ENCODE results near the gene CFAP299.

CFAP299 gene

GRCh38 chr4:80425124-80426100 lies 89.9 kb downstream of the CFAP299 start:
- H3K4me2 ChIP-seq (ENCODE audit: low read length), result no peak overlapping the region
- no peaks in the 10 kb centered on the region for H3K9me3 ChIP-seq (ENCODE audit: control insufficient read depth, insufficient read depth, low read length)
- no peaks in the 10 kb centered on the region for H3K27me3 ChIP-seq (ENCODE audit: control insufficient read depth, low read length)
- TF ChIP-seq CTCF (IDR thresholded peaks at IDR 0.05; ENCODE audit: low read depth, low read length, poor library complexity, severe bottlenecking), result no peak
- no peak for TF ChIP-seq EZH2phosphoT487 (IDR thresholded peaks at IDR 0.05; ENCODE audit: borderline replicate concordance, low read length)
- no peaks in the 10 kb centered on the region for H3F3A ChIP-seq (ENCODE audit: control insufficient read depth, insufficient read depth)
- no peak overlapping the region for H3K27ac ChIP-seq (ENCODE audit: low read depth, low read length)
- H4K20me1 ChIP-seq (ENCODE audit: control insufficient read depth, insufficient read depth, low read depth, low read length), result no peaks in the 10 kb centered on the region
- H3K36me3 ChIP-seq (ENCODE audit: control insufficient read depth, low read length), result no peaks in the 10 kb centered on the region
- no peak overlapping the region for H3K4me3 ChIP-seq (ENCODE audit: low read length)
- no peaks in the 10 kb centered on the region for H3K9me2 ChIP-seq (replicated peaks; ENCODE audit: control insufficient read depth, low read length)
- peaks cover 7% of the 10 kb centered on the region for H3K4me1 ChIP-seq (ENCODE audit: control insufficient read depth, low read length)
- H3K79me2 ChIP-seq (ENCODE audit: control insufficient read depth, low read length), result no peaks in the 10 kb centered on the region

GRCh38 chr4:80431203-80431965 lies 95.9 kb downstream of the CFAP299 start:
- no peak overlapping the region for H3K4me2 ChIP-seq (ENCODE audit: low read length)
- H3K9me3 ChIP-seq (ENCODE audit: control insufficient read depth, insufficient read depth, low read length), result no peaks in the 10 kb centered on the region
- H3K4me3 ChIP-seq (ENCODE audit: low read length), result no peak overlapping the region
- TF ChIP-seq CTCF (IDR thresholded peaks at IDR 0.05; ENCODE audit: low read depth, low read length, poor library complexity, severe bottlenecking), result no peak
- TF ChIP-seq EZH2phosphoT487 (IDR thresholded peaks at IDR 0.05; ENCODE audit: borderline replicate concordance, low read length), result no peak
- no peaks in the 10 kb centered on the region for H3K36me3 ChIP-seq (ENCODE audit: control insufficient read depth, low read length)
- no peaks in the 10 kb centered on the region for H3K9me2 ChIP-seq (replicated peaks; ENCODE audit: control insufficient read depth, low read length)
- H3K79me2 ChIP-seq (ENCODE audit: control insufficient read depth, low read length), result no peaks in the 10 kb centered on the region
- no peak overlapping the region for H3K27ac ChIP-seq (ENCODE audit: low read depth, low read length)
- no peaks in the 10 kb centered on the region for H4K20me1 ChIP-seq (ENCODE audit: control insufficient read depth, insufficient read depth, low read depth, low read length)
- no peaks in the 10 kb centered on the region for H3F3A ChIP-seq (ENCODE audit: control insufficient read depth, insufficient read depth)
- H3K4me1 ChIP-seq (ENCODE audit: control insufficient read depth, low read length), result peaks cover 5% of the 10 kb centered on the region
- no peaks in the 10 kb centered on the region for H3K27me3 ChIP-seq (ENCODE audit: control insufficient read depth, low read length)

DNA sequence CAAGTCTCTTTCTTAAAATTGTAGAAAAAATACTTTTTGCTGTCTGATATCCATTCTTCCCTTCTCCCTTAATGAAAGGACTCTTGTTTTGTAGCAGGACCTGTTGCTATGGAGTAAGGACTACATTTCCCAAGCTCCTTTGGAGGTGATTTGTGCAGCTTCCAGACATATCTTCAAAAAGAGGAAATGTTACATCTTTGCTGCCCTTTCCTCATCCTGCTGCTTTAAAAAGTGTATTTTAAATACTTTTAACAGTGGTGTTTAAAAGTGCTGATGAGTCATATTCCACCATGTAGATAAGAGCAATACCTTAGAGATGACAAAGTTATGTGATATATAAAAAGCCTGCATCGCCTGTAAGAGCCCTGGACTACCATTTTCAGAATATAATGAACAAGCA lies 98.7 kb downstream of the CFAP299 start:
- H3K36me3 ChIP-seq (ENCODE audit: control insufficient read depth, low read length), result no peaks in the 10 kb centered on the region
- no peak overlapping the region for H3K4me3 ChIP-seq (ENCODE audit: low read length)
- no peaks in the 10 kb centered on the region for H3K9me3 ChIP-seq (ENCODE audit: control insufficient read depth, insufficient read depth, low read length)
- H3F3A ChIP-seq (ENCODE audit: control insufficient read depth, insufficient read depth), result no peaks in the 10 kb centered on the region
- no peak overlapping the region for H3K27ac ChIP-seq (ENCODE audit: low read depth, low read length)
- H3K4me1 ChIP-seq (ENCODE audit: control insufficient read depth, low read length), result peaks cover 5% of the 10 kb centered on the region
- no peaks in the 10 kb centered on the region for H3K79me2 ChIP-seq (ENCODE audit: control insufficient read depth, low read length)
- TF ChIP-seq CTCF (IDR thresholded peaks at IDR 0.05; ENCODE audit: low read depth, low read length, poor library complexity, severe bottlenecking) (no peak), EZH2phosphoT487 (IDR thresholded peaks at IDR 0.05; ENCODE audit: borderline replicate concordance, low read length) (no peak)
- H4K20me1 ChIP-seq (ENCODE audit: control insufficient read depth, insufficient read depth, low read depth, low read length), result no peaks in the 10 kb centered on the region
- no peak overlapping the region; the same call in 1 of the 2 replicates for H3K4me2 ChIP-seq (ENCODE audit: low read length)
- H3K9me2 ChIP-seq (replicated peaks; ENCODE audit: control insufficient read depth, low read length), result no peaks in the 10 kb centered on the region
- H3K27me3 ChIP-seq (ENCODE audit: control insufficient read depth, low read length), result no peaks in the 10 kb centered on the region

Measured in DOHH2 (cell line).